IPS DF 6.9 (cell line): ENCODE measurements around the gene SPEM1.

Experiments
- DNase-seq: peaks from one replicate; pipeline ENCODE4 v3.0.0-alpha.2; 2013; ENCODE audit warnings: low read depth, low spot score
- H3K27ac ChIP-seq: one replicate; pipeline ENCODE4 v1.5.1; 2013; ENCODE audit warnings: low read length, control low read depth
- H3K27me3 ChIP-seq: 2 replicates; pipeline ENCODE4 v1.6.1; 2013; ENCODE audit warnings: mild to moderate bottlenecking, low read length; ENCODE audit not compliant: control insufficient read depth, insufficient read depth
- H3K36me3 ChIP-seq: 2 replicates; pipeline ENCODE4 v1.6.1; 2013; ENCODE audit warnings: low read length; ENCODE audit not compliant: control insufficient read depth, insufficient read depth
- H3K4me1 ChIP-seq: 2 replicates; pipeline ENCODE4 v1.6.1; 2013; ENCODE audit warnings: low read length; ENCODE audit not compliant: control insufficient read depth, insufficient read depth
- H3K4me3 ChIP-seq: 2 replicates; pipeline ENCODE4 v1.5.1; 2013; ENCODE audit warnings: mild to moderate bottlenecking, low read length
- H3K9me3 ChIP-seq: 2 replicates; pipeline ENCODE4 v1.6.1; 2013; ENCODE audit warnings: low read length, inconsistent platforms; ENCODE audit not compliant: control insufficient read depth, insufficient read depth
- WGBS: extraction: QIAGEN DNeasy Blood & Tissue Kit; methylation state at CpG from one replicate; pipeline ENCODE4 v1.1.7; 2013; ENCODE audit warnings: mixed read lengths, missing lambda C conversion rate; ENCODE audit not compliant: insufficient read length, insufficient coverage; 5-methylcytosine and 5-hydroxymethylcytosine counted together

SPEM1 gene

GRCh38 chr17:7419819-7420610 lies at the start of gene SPEM1:
SPEM1 (plus strand) TSS chr17:7420324; CDS start chr17:7420385, 61 bp downstream.
- no CpG with 5 or more reads among the region's 17 CpGs for WGBS
- H3K4me3 ChIP-seq = no peak within 1 kb of the TSS
- H3K27me3 ChIP-seq = no peaks in the 10 kb centered on the region
- DNase-seq = no peak
- H3K27ac ChIP-seq = no peak within 1 kb of the TSS
- H3K9me3 ChIP-seq = no peaks in the 10 kb centered on the region
- peaks cover 5% of the 10 kb centered on the region for H3K4me1 ChIP-seq
- H3K36me3 ChIP-seq = peaks cover 18% of the 10 kb centered on the region

GRCh38 chr17:7370853-7371252 lies 49.3 kb upstream of the SPEM1 start:
- Histone ChIP-seq H3K36me3 (no peaks in the 10 kb centered on the region), H3K4me1 (peaks cover 2% of the 10 kb centered on the region; the same call in 1 of the 2 replicates), H3K27me3 (no peaks in the 10 kb centered on the region), H3K27ac (no peak overlapping the region), H3K9me3 (no peaks in the 10 kb centered on the region), H3K4me3 (no peak overlapping the region)
- WGBS = no CpG with 5 or more reads among the region's 4 CpGs
- no peak for DNase-seq

DNA sequence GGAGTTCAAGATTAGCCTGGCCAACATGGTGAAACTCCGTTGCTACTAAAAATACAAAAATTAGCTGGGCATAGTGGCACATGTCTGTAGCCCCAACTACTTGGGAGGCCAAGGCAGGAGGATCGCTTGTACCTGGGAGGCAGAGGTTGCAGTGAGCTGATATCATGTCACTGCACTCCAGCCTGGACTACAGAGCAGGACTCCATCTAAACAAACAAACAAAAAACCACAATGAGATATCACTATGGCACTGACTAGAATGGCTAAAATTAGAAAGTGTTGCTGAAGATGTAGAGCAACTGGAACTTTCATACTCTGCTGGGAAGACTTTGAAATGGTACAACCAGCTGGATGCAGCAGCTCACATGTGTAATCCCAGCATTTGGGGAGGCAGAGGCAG lies 45.8 kb upstream of the SPEM1 start:
- Histone ChIP-seq H3K27ac (no peak overlapping the region), H3K4me1 (no peaks in the 10 kb centered on the region), H3K36me3 (no peaks in the 10 kb centered on the region), H3K4me3 (no peak overlapping the region), H3K27me3 (no peaks in the 10 kb centered on the region), H3K9me3 (no peaks in the 10 kb centered on the region)
- WGBS = no CpG with 5 or more reads among the region's 2 CpGs
- DNase-seq = no peak

DNA sequence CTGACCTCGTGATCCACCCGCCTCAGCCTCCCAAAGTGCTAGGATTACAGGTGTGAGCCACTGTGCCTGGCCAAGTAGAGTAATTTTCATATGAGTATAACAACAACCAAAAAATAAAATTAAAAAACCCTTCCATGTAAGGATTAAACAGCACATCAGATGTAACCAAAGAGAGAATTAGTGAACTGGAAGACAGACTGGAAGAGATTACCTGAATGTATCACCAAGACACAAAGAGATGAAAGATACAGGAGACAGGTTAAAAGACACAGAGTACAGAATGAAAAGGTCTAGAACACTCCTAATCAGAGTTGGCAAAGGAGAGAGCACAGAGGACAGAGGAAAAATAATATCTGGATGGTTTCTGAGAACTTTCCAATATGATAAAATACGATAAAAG lies 41.0 kb upstream of the SPEM1 start:
- WGBS = no CpG with 5 or more reads among the region's 3 CpGs
- H3K4me1 ChIP-seq = peaks cover 5% of the 10 kb centered on the region; the same call in 1 of the 2 replicates
- H3K36me3 ChIP-seq = no peaks in the 10 kb centered on the region
- no peak overlapping the region for H3K4me3 ChIP-seq
- no peaks in the 10 kb centered on the region for H3K9me3 ChIP-seq
- H3K27me3 ChIP-seq = no peaks in the 10 kb centered on the region
- DNase-seq = no peak
- no peak overlapping the region for H3K27ac ChIP-seq

GRCh38 chr17:7380321-7380720 lies 39.8 kb upstream of the SPEM1 start:
- no CpG with 5 or more reads among the region's 7 CpGs for WGBS
- no peak overlapping the region; the same call in 1 of the 2 replicates for H3K4me3 ChIP-seq
- no peak for DNase-seq
- H3K4me1 ChIP-seq = peaks cover 8% of the 10 kb centered on the region
- H3K36me3 ChIP-seq = no peaks in the 10 kb centered on the region
- no peaks in the 10 kb centered on the region for H3K27me3 ChIP-seq
- no peaks in the 10 kb centered on the region for H3K9me3 ChIP-seq
- H3K27ac ChIP-seq = no peak overlapping the region

DNA sequence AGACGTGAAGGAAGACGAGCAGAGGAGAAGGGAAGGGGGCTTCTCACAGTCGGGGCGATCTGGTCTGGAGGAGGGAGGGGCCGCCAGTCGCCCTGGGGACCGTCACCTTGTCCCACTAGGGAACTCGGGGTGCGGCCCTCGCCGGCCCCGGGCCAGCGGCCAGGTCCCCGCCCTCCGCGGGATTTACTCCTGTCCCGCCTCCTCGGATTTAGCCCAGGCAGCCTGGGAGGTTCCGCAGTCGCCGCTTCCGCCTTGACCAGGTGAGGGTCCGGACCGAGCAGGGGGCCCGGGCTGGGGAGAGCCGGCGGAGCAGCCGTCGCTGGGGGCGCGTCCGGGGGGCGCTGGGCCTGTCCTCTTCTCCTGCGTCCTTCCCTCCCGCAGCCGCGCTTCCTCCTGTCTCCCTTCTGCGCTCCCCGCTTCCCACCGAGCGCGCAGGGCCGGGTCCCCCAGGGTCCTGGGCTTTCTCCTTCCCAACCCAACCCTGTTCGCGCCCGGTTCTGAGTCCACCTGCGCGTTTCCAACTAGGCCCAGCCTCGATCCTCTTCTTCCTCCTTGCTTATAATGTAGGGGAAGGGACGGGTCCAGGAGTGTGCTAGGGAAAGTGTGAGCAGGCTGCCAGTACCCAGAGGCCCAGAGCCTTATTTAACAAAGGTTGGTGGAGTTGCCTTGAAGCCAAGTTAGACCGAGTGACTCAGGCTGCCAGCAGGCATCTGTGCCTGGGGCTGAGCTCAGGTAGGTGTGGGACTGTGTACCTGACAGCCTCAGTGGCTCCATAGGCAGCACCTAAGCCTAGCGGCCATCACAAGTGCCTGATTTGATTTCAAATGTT lies 39.1 kb upstream of the SPEM1 start, which contains the start of gene TNK1:
Gene TNK1, plus strand, starts transcription at position 235 of the 829 bp plus-strand sequence. CDS start 1,838 bp downstream, outside the sequence.
- DNase-seq = no peak
- peaks cover 8% of the 10 kb centered on the region for H3K4me1 ChIP-seq
- no CpG with 5 or more reads among the region's 52 CpGs for WGBS
- no peak within 1 kb of the TSS for H3K27ac ChIP-seq
- peak within 1 kb of the TSS; percentile 49; the same call in 1 of the 2 replicates for H3K4me3 ChIP-seq
- H3K36me3 ChIP-seq = no peaks in the 10 kb centered on the region
- H3K9me3 ChIP-seq = no peaks in the 10 kb centered on the region
- no peaks in the 10 kb centered on the region for H3K27me3 ChIP-seq

- peaks cover 8% of the 10 kb centered on the region for H3K4me1 ChIP-seq
- no peak overlapping the region for H3K4me3 ChIP-seq
- DNase-seq = no peak
- no CpG with 5 or more reads among the region's 10 CpGs for WGBS
- no peaks in the 10 kb centered on the region for H3K36me3 ChIP-seq
- no peaks in the 10 kb centered on the region for H3K27me3 ChIP-seq
- no peak overlapping the region for H3K27ac ChIP-seq
- H3K9me3 ChIP-seq = no peaks in the 10 kb centered on the region
Measured at GRCh38 chr17:7382901-7383300, 37.2 kb upstream of the SPEM1 start.

DNA sequence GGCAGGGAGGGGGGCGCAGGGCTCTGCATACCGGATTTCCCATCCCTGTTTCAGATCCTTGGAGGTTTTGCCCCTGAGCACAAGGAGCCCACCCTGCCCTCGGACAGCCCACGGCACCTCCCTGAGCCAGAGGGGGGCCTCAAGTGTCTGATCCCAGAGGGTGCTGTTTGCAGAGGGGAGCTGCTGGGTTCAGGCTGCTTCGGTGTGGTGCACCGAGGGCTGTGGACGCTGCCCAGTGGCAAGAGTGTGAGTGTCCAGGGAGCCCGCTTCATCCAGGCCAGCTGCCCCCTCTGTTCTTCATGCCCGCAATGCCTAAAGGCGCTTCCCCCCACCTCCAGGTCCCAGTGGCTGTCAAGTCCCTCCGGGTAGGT lies 36.8 kb upstream of the SPEM1 start:
- Histone ChIP-seq H3K36me3 (no peaks in the 10 kb centered on the region), H3K4me3 (peak overlapping the region; percentile 31; the same call in 1 of the 2 replicates)

GRCh38 chr17:7383742-7384488 lies 36.2 kb upstream of the SPEM1 start:
- Histone ChIP-seq H3K9me3 (no peaks in the 10 kb centered on the region), H3K36me3 (no peaks in the 10 kb centered on the region), H3K27me3 (no peaks in the 10 kb centered on the region), H3K4me3 (peak overlapping the region; percentile 33; the same call in 1 of the 2 replicates), H3K4me1 (peaks cover 8% of the 10 kb centered on the region), H3K27ac (no peak overlapping the region)
- no peak for DNase-seq
- no CpG with 5 or more reads among the region's 65 CpGs for WGBS

More for the DNA sequence above, 36.8 kb upstream of the SPEM1 start:
- Histone ChIP-seq H3K27ac (no peak overlapping the region), H3K27me3 (no peaks in the 10 kb centered on the region), H3K4me1 (peaks cover 8% of the 10 kb centered on the region), H3K9me3 (no peaks in the 10 kb centered on the region)
- no peak for DNase-seq
- WGBS = no CpG with 5 or more reads among the region's 11 CpGs
